ENCODE data around the gene CLPSL1.

Gene CLPSL1

DNA sequence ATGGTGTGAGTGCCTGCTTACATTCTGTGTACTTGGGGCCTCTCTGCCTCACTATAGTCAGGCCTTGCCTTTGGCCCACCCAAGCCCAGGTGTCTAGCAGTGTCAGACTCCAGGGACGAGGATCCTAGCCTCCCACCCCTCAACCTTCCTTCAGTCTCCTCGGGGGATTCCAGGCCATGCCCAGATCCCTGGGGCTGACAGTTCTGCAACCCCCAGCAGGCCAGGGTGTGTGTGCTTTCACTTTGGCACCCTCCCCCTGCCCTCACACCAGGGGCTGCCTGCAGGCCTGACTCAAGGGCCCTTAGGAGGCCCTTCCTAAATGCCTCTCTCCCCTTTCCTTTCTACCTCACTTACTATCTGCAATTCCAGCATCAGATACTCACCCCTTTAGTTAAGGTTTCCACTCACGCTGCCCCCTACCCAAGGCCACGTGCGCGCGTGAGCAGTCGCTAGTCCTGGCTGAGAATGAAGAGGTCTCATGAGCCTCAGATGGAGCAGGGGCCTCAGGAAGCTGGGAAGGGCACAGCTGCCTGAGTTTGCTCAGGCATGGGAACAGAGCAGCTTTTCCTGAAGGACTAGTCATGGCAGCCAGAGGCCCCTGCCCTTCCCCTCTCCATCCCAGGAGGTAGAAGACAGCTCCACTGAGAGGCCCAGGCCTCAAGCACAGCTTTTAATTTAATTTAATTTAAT lies 17.2 kb downstream of the CLPSL1 start:
- DNase-seq (ENCODE audit: low spot score), result no peak

DNA sequence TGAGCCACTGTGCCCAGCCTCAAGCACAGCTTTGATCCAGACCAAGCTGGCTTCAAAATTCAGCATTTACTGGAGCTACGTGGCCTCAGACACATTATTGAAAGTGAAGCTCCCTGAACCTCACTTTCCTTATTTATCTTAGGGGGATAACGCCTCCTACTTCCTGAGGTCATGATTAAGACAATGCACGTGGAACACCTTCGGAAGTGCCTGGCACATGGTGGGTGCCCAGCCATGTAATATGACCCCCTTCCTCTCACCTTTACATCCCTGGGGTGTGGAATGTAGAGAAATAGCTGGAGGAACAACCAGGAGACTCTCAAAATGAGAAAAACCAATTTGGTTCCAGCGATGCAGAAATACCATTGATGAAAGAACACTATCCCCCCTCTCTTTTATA lies 17.9 kb downstream of the CLPSL1 start:
- no peak for DNase-seq (ENCODE audit: low spot score)

DNA sequence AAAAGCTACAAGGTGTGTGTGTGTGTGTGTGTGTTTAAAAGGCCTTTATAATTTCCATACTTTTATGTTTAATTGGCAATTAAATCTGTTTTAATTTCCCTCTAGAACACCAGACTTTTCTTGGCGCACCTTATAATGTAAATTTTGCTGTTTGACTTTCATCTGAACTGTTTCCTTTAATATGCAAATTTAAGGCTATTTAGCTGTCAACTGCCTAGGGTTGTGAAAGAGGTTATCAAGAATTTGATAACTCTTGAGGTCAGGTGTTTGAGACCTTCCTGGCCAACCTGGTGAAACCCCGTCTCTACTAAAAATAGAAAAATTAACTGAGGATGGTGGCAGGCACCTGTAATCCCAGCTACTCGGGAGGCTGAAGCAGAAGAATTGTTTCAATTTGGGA lies 20.3 kb downstream of the CLPSL1 start:
- DNase-seq (ENCODE audit: low spot score), result no peak

DNA sequence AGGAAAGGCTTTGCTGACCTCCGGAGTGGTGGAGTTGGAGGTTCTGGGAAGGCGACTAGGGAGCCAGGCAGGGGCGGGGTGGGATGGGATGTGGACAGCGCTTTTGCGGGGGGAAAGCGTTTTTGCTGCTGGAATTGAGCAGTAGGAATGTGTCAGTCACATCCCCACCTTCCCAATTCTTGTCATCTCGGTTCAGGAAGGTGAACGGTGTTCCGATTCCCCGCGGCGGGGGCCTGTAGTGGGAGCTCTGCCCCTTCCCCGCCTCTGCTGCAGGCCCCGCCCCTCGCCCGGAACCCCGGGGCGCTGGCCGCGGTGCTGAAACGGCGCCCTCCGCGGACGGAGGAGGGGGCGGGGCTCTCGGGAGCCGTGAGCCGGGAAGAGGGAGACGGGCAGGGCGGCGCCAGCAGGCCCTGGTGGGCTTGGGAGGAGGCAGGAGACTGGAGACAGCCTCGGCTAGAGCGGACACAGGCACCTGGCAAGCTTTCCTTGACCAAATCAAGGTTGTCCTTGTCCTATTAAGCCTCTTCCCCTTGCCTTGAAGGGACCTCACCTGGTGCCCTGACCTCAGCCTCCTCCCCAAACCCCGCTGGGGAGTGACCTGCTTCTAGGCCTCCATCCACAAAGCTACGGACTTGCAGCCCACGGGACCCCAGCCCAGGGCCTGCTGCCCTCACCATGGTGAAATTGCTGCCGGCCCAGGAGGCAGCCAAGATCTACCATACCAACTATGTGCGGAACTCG lies 24.3 kb downstream of the CLPSL1 start, which contains the start of gene LHFPL5:
Gene LHFPL5 (plus strand): TSS at position 357 of the 741 bp plus-strand sequence. CDS start 319 bp downstream, at position 676.
- peak; percentile 86 for DNase-seq (ENCODE audit: low spot score)

DNA sequence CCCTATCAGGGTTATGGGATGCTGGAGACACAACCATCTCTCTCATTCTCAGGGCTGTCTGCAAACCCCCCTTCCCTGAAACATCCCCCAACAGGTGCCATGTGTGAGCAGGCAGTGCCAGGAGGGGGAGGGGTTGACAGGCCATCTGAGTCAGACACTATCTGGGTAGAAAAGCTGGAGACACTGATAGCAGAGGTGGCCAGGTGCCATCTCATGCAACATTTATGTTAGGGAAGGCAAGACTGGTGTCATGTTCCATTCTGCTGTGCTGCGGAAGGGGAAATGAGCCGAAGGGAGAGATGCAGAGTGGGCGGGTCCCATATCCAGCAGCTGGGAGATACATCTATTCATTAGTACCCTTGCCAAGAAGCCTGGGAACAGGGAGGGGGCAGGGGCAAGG lies 27.9 kb downstream of the CLPSL1 start:
- no peak for DNase-seq (ENCODE audit: low spot score)

DNA sequence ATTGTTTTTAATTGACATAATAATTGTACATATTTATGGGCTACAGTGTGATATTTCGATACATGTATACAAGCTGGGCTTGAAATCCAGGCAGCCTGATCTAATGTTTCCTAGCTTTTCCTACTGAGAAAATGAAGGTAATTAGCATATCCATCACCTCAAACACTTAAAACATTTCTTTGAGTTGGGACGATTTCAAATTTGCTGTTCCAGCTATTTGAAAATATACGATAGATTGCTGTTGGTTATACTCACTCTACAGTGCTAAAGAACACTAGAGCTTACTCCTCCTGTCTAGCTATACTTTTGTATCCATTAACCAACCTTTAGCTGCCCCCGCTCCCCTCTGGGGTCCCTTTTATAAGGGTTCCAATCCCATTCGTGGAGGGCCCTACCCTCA lies 29.0 kb downstream of the CLPSL1 start:
- no peak for DNase-seq (ENCODE audit: low spot score)

DNA sequence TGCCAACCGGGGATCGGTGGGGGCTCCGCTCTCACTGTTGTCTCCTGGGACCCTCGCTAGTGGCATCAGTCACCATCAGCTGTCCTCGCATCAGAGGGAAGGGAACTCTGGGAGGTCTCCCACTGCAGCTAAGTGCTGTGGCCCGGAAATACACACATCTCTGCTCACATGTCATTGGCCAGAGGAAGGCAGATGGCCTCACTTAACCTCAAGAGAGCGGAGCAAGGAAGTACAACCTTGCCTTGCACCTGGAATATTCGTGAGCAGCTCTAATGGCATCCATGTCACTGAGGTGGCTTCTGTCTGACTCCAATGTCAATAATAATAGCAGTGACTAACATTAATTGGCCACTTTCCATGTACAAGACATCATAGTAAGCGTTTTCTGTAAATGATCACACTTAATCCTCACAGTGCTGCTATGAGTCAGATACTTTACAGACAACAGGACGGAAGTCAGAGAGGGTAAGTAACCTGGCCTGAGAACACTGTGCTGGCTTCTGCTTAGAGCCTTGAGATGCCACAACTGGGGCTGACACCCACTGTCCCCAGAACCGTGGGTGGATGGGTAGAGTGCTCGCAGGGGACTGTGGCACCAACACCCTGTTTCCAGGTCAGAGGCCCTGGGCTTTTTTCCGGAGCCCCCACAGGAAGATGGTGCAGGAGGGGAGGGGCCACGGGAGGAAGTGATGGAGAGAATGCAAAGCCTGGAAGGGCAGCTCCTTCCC lies 30.3 kb downstream of the CLPSL1 start:
- peak; percentile 22 for DNase-seq (ENCODE audit: low spot score)

DNA sequence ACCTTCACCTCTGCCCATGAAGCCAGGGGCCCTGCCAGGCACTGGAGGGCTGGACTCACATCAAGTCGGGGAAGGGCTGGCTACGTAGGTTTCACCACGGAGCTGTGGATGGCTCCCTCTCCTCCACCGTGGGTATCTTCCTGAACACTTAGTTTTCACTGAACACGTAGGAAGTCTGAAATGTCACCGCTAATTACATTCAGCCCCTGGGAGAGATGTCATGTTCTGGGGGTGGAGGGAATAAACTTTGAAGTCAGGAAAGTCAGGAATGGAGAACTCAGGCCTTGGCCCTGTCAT lies 30.8 kb downstream of the CLPSL1 start:
- DNase-seq (ENCODE audit: low spot score), result no peak

DNA sequence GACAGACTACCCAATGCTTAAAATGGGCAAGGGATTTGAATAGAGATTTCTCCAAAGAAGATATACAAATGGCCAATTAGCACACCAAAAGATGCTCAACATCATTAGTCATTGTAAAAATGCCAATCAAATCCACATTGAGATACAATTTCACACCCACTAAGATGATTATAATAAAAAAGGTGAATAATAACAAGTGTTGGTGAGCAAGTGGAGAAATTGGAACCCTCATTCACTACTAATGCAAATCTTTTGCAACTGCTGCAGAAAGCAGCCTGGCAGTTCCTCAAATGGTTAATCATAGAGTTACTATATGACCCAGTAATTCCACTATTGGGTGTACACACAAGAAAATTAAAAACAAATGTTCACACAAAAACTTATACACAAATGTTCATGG lies 36.7 kb downstream of the CLPSL1 start:
- no peak for DNase-seq (ENCODE audit: low spot score)

DNA sequence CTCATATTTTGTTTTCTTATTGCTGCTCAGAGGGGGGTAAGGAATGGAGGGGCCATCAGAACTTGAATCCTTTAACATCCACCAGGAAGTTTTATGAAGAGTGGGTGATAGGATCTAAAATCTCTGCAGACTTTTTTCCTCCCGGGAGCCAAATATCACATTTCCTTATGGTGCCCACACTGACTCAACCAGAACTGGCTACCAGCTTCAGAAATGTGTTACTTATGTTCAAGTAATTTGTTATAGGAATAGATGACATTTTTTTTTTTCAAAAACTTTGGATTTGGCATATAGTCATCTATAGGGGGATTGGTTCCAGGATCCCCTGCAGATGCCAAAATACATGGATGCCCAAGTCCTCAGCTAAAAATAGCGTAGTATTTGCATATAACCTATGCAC lies 42.8 kb downstream of the CLPSL1 start:
- no peak for DNase-seq (ENCODE audit: low spot score)

DNA sequence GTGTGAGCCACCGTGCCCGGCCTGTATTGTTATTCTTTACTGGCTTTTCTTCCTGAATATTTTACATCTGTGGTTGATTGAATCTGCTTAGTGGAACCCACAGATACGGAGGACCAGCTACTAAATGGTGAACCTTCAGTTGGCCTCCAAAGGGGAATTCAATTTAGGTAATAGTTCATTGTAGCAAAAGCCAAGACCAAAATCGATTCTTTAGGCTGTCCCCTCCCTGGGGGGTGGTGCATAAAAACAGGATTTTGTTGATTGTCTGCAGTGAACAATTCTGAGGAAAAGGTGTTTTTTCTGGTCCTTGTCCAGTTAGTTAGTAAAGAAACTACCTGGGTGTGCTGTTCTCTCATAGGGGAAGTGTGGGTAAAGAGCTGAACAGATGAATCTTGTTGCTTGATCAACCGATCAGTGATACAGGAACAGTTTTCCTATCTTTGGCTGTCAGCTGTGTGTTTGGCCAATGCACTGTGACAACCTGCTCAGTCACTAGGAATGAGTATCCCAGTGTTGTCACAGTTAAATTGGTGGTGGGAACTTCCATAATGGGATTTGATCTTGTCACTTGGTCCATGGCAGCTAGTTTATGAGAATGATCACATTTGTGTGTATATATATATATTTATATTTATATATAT lies 43.9 kb downstream of the CLPSL1 start:
- DNase-seq (ENCODE audit: low spot score), result no peak

DNA sequence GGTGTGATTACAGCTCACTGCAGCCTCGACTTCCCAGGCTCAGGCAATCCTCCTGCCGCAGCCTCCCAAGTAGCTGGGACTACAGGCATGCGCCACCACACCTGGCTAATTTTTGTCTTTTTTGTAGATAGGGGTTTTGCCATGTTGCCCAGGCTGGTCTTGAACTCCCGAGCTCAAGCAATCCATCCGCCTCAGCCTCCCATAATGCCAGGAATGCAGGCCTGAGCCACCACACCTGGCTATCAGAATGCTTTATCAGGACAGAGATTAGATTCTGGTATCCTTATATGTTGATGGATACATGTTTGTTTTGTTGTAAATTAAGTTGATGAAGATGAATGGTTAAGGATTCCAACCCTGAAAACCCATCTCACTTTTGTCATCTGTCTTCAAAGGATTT lies 48.5 kb downstream of the CLPSL1 start:
- no peak for DNase-seq (ENCODE audit: low spot score)

DNA sequence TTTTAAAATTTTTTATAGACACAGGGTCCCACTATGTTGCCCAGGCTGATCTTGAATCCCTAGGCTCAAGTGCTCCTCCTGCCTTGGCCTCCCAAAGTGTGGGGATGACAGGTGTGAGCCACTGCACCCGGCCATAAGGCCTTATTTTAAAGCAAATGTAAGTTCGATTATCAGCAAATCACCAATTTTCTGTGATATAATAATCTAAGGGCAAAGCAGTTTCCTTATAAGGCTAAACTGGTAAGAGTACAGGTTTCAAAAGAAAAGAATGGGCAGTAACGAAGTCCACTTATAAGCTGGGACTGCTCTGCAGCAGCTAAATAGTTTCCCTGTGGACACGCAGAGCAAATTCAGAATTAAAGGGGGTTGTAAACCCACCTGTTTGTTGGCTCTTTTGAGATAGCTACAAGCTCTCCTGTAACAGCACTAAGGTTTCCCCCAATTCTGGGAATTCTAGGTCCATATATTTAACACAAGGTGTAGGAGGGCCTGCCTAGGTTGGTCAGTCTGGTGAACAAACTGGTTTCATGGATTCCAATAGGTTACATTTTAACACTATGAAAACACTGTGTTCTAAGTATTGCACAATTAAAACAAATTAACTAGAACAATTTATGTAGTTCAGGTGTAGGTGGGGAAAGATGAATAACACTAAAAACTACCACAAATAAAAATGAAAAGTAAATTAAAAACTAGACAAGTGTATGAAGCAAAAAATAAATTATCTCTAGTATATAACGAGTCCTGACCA lies 50.6 kb downstream of the CLPSL1 start:
- no peak for DNase-seq (ENCODE audit: low spot score)

DNA sequence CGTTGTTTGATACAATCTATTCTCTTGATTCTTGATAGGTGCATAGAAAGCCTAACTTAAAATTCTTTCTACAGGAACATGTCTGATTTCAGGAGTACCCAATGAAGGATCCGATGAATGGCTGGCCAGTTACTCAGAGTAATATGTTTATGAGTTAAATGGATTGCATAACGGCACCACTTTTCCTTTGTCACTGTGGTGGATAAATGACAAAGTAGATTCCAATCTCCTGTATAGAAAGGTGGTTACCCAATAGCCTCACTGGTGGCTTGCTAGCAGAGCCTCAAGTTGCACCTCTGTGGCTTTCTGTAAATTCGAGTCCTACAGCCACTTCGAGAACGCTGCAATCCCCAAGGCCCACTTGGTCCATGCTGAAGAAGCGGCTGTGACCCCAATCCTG lies 52.7 kb downstream of the CLPSL1 start:
- DNase-seq (ENCODE audit: low spot score), result peak; percentile 19
